Neural cell (in vitro differentiated cells): ENCODE data around the gene PLN. TPM values are rescaled to one million over a fixed set of nuclear protein-coding genes. Genes with fewer than 3 reads are reported as not detected.

Source experiments
- H2AFZ ChIP-seq: fragments of 200-600, 300-800 bp; sonication (generic), shearing (Covaris generic); 2 replicates; pipeline ENCODE4 v1.6.0; 2014; ENCODE audit warnings: low read depth, mild to moderate bottlenecking, antibody characterized with exemption, low read length, moderate library complexity
- H3F3A ChIP-seq: fragments of 200-600 bp; shearing (Covaris generic); 2 replicates; pipeline ENCODE4 v1.6.1; 2016; ENCODE audit warnings: mild to moderate bottlenecking, moderate library complexity, mixed read lengths, antibody characterized with exemption, low read length; ENCODE audit not compliant: insufficient read depth, poor library complexity, severe bottlenecking
- H3K27ac ChIP-seq: fragments of 200-600, 300-800 bp; sonication (generic), shearing (Covaris generic); 2 replicates; pipeline ENCODE4 v1.5.1; 2014; ENCODE audit warnings: mild to moderate bottlenecking, low read length, moderate library complexity
- H3K27me3 ChIP-seq: fragments of 300-800, 200-600 bp; sonication (generic), shearing (Covaris generic); 2 replicates; pipeline ENCODE4 v1.6.0; 2014; ENCODE audit warnings: mild to moderate bottlenecking, low read depth, low read length, moderate library complexity; ENCODE audit not compliant: insufficient read depth
- H3K36me3 ChIP-seq: fragments of 300-800, 200-600 bp; sonication (generic), shearing (Covaris generic); 2 replicates; pipeline ENCODE4 v1.5.1; 2014; ENCODE audit warnings: mild to moderate bottlenecking, antibody characterized with exemption, low read length, moderate library complexity; ENCODE audit not compliant: insufficient read depth
- H3K4me2 ChIP-seq: fragments of 300-800, 200-600 bp; sonication (generic), shearing (Covaris generic); 2 replicates; pipeline ENCODE4 v1.6.0; 2014; ENCODE audit warnings: mild to moderate bottlenecking, low read length
- H3K4me3 ChIP-seq: fragments of 300-800, 200-600 bp; sonication (generic), shearing (Covaris generic); 2 replicates; pipeline ENCODE4 v1.5.1; 2014; ENCODE audit warnings: mild to moderate bottlenecking, low read length, moderate library complexity
- H3K79me2 ChIP-seq: fragments of 200-600 bp; shearing (Covaris generic); replicated peaks from 2 replicates; pipeline ENCODE4 v1.6.0; 2014; ENCODE audit warnings: mild to moderate bottlenecking, low read length, moderate library complexity; ENCODE audit not compliant: insufficient read depth
- H3K9ac ChIP-seq: fragments of 300-800, 200-600 bp; sonication (generic), shearing (Covaris generic); 2 replicates; pipeline ENCODE4 v1.6.1; 2016; ENCODE audit warnings: mild to moderate bottlenecking, low read length, mixed read lengths
- H3K9me2 ChIP-seq: fragments of 200-600 bp; shearing (Covaris generic); 2 replicates; pipeline ENCODE4 v1.6.1; 2016; ENCODE audit warnings: mild to moderate bottlenecking, low read length, mixed read lengths; ENCODE audit not compliant: insufficient read depth
- H3K9me3 ChIP-seq: fragments of 200-600, 300-800 bp; sonication (generic), shearing (Covaris generic); 2 replicates; pipeline ENCODE4 v1.6.1; 2016; ENCODE audit warnings: mild to moderate bottlenecking, mixed run types, low read length, moderate library complexity, mixed read lengths
- H4K20me1 ChIP-seq: fragments of 200-600 bp; shearing (Covaris generic); 2 replicates; pipeline ENCODE4 v1.6.1; 2016; ENCODE audit warnings: mild to moderate bottlenecking, mixed run types; ENCODE audit not compliant: insufficient read depth
- CTCF ChIP-seq: fragments of 450-650 bp; IDR thresholded peaks from 2 replicates; pipeline ENCODE4 v1.5.1; 2014; ENCODE audit warnings: antibody characterized with exemption, mild to moderate bottlenecking, moderate library complexity; ENCODE audit not compliant: poor library complexity, severe bottlenecking
- EP300 ChIP-seq: fragments of 450-650 bp; conservative IDR thresholded peaks from 2 replicates; pipeline ENCODE4 v1.6.1; 2014; ENCODE audit warnings: antibody characterized with exemption, mild to moderate bottlenecking, moderate library complexity; ENCODE audit not compliant: poor library complexity, severe bottlenecking
- EZH2 ChIP-seq: fragments of 200-600, 300-800 bp; shearing (Covaris generic), sonication (generic); IDR thresholded peaks from 2 replicates; pipeline ENCODE4 v1.6.1; 2014; ENCODE audit warnings: antibody characterized with exemption, low read length, borderline replicate concordance, mild to moderate bottlenecking; ENCODE audit not compliant: insufficient read depth, poor library complexity, severe bottlenecking
- MXI1 ChIP-seq: fragments of 450-650 bp; conservative IDR thresholded peaks from 2 replicates; pipeline ENCODE4 v1.6.1; 2014; ENCODE audit warnings: antibody characterized with exemption, mild to moderate bottlenecking; ENCODE audit not compliant: poor library complexity, severe bottlenecking
- POLR2AphosphoS5 ChIP-seq: IDR thresholded peaks from 2 replicates; pipeline ENCODE4 v1.6.1; 2012
- RAD21 ChIP-seq: fragments of 450-650 bp; conservative IDR thresholded peaks from 2 replicates; pipeline ENCODE4 v1.6.1; 2014; ENCODE audit warnings: antibody characterized with exemption, mild to moderate bottlenecking, moderate library complexity
- REST ChIP-seq: IDR thresholded peaks from 2 replicates; pipeline ENCODE4 v1.6.1; 2012; ENCODE audit warnings: borderline replicate concordance
- SMC3 ChIP-seq: fragments of 450-650 bp; conservative IDR thresholded peaks from 2 replicates; pipeline ENCODE4 v1.6.1; 2014; ENCODE audit warnings: antibody characterized with exemption, mild to moderate bottlenecking, moderate library complexity; ENCODE audit not compliant: poor library complexity
- TAF1 ChIP-seq: IDR thresholded peaks from 2 replicates; pipeline ENCODE4 v1.6.1; 2012; ENCODE audit warnings: low read depth
- polyA plus RNA-seq: library from polyadenylated mRNA; depleted of rRNA; stranded (reverse); fragments of >200 nt; gene quantifications from 2 replicates; pipeline ENCODE4 v1.2.3, GENCODE V29; 2014

Gene PLN
- polyA plus RNA-seq, 1 donor from 2014 or later = not detected

- peaks cover 3% of the 10 kb centered on the region for H3K79me2 ChIP-seq
- H3K27me3 ChIP-seq = no peaks in the 10 kb centered on the region
- no peak overlapping the region for H3K4me3 ChIP-seq
- H3K4me2 ChIP-seq = no peak overlapping the region
- no peaks in the 10 kb centered on the region for H3K36me3 ChIP-seq
- no peaks in the 10 kb centered on the region for H4K20me1 ChIP-seq
- no peaks in the 10 kb centered on the region for H3K9me2 ChIP-seq
- H2AFZ ChIP-seq = no peak overlapping the region
- H3K27ac ChIP-seq = no peak overlapping the region
- H3K9me3 ChIP-seq = no peaks in the 10 kb centered on the region
- TF ChIP-seq CTCF = no peak
- no peak for TF ChIP-seq SMC3
- no peak for TF ChIP-seq RAD21
- TF ChIP-seq MXI1 = no peak
- no peak for TF ChIP-seq EZH2
- no peak for TF ChIP-seq TAF1
- no peak for TF ChIP-seq EP300
- TF ChIP-seq REST = no peak
- no peak for TF ChIP-seq POLR2AphosphoS5
- H3K9ac ChIP-seq = no peak overlapping the region
- H3F3A ChIP-seq = no peaks in the 10 kb centered on the region
Measured at GRCh38 chr6:118514689-118515088, 33.4 kb upstream of the PLN start.

- H3K9ac ChIP-seq = no peak overlapping the region
- no peak overlapping the region for H3K27ac ChIP-seq
- no peak overlapping the region for H3K4me2 ChIP-seq
- H3K36me3 ChIP-seq = no peaks in the 10 kb centered on the region
- no peak overlapping the region for H2AFZ ChIP-seq
- H3K4me3 ChIP-seq = no peak overlapping the region
- no peaks in the 10 kb centered on the region for H3K27me3 ChIP-seq
- TF ChIP-seq TAF1 = no peak
- no peaks in the 10 kb centered on the region for H3K9me3 ChIP-seq
- H3K79me2 ChIP-seq = no peaks in the 10 kb centered on the region
- no peaks in the 10 kb centered on the region for H3F3A ChIP-seq
- no peaks in the 10 kb centered on the region for H3K9me2 ChIP-seq
- H4K20me1 ChIP-seq = no peaks in the 10 kb centered on the region
Measured at GRCh38 chr6:118522422-118522821, 25.7 kb upstream of the PLN start.

- Histone ChIP-seq H3K9ac (no peak overlapping the region), H3K79me2 (no peaks in the 10 kb centered on the region), H3K27me3 (no peaks in the 10 kb centered on the region), H3K9me3 (no peaks in the 10 kb centered on the region), H2AFZ (no peak overlapping the region), H3K27ac (no peak overlapping the region), H3F3A (no peaks in the 10 kb centered on the region), H3K9me2 (no peaks in the 10 kb centered on the region), H3K4me3 (no peak overlapping the region), H3K36me3 (no peaks in the 10 kb centered on the region), H3K4me2 (no peak overlapping the region), H4K20me1 (no peaks in the 10 kb centered on the region)
- no peak for TF ChIP-seq EZH2
- TF ChIP-seq MXI1 = no peak
- TF ChIP-seq CTCF = no peak
- TF ChIP-seq POLR2AphosphoS5 = no peak
- TF ChIP-seq RAD21 = no peak
- TF ChIP-seq EP300 = no peak
- TF ChIP-seq REST = no peak
- no peak for TF ChIP-seq SMC3
- no peak for TF ChIP-seq TAF1
Measured at GRCh38 chr6:118523216-118523615, 24.9 kb upstream of the PLN start.
